HepG2 (cell line): ENCODE results near the gene ELOVL6. TPM values are rescaled to one million over a fixed set of nuclear protein-coding genes. Genes with fewer than 3 reads are reported as not detected.
A peak's percentile ranks its signal among the peaks of the same experiment; 100 is the strongest.

Experiments used
- ARID5B ChIP-seq: IDR thresholded peaks from 2 replicates; pipeline ENCODE4 v1.4.0; 2020; ENCODE audit warnings: mild to moderate bottlenecking, missing genetic modification reagents
- CEBPB ChIP-seq: IDR thresholded peaks from 2 replicates; pipeline ENCODE4 v1.6.1; 2011; ENCODE audit warnings: low read depth, low read length, improper control_type of control experiment, borderline replicate concordance
- CREM ChIP-seq, 2 experiments: sonication (generic) in 1 of 2; formaldehyde crosslinking in 1 of 2; IDR thresholded peaks; 2 replicates each; pipeline versions ENCODE4 v1.4.0 to v1.6.1; 2016 to 2020; ENCODE audit warnings: antibody characterized with exemption in 1 of 2, mild to moderate bottlenecking in 1 of 2, missing genetic modification reagents in 1 of 2
- DZIP1 ChIP-seq: sonication (generic); formaldehyde crosslinking; IDR thresholded peaks from 2 replicates; pipeline ENCODE4 v1.5.0; 2020; ENCODE audit warnings: mild to moderate bottlenecking, missing genetic modification reagents
- FOXJ3 ChIP-seq: sonication (generic); formaldehyde crosslinking; IDR thresholded peaks from 2 replicates; pipeline ENCODE4 v1.4.0; 2020; ENCODE audit warnings: missing genetic modification reagents, mild to moderate bottlenecking, borderline replicate concordance
- GFI1 ChIP-seq: sonication (generic); formaldehyde crosslinking; IDR thresholded peaks from 2 replicates; pipeline ENCODE4 v1.5.0; 2020; ENCODE audit warnings: missing genetic modification reagents, mild to moderate bottlenecking, borderline replicate concordance
- MLLT10 ChIP-seq: sonication (generic); formaldehyde crosslinking; IDR thresholded peaks from 2 replicates; pipeline ENCODE4 v1.4.0; 2020; ENCODE audit warnings: missing genetic modification reagents
- MXD3 ChIP-seq: IDR thresholded peaks from 2 replicates; pipeline ENCODE4 v1.6.1; 2016; ENCODE audit warnings: mild to moderate bottlenecking, missing biosample characterization, missing genetic modification reagents
- NFIC ChIP-seq: IDR thresholded peaks from 2 replicates; pipeline ENCODE4 v1.6.1; 2012; ENCODE audit warnings: mild to moderate bottlenecking, low read length, inconsistent platforms
- RARA ChIP-seq: IDR thresholded peaks from 2 replicates; pipeline ENCODE4 v1.6.1; 2016; ENCODE audit warnings: missing genetic modification reagents, missing compliant biosample characterization
- SOX13 ChIP-seq, 3 experiments: fragments of 450-650 bp in 1 of 3; sonication (generic) in 1 of 3; formaldehyde crosslinking in 1 of 3; IDR thresholded peaks in 2 of 3; conservative IDR thresholded peaks in 1 of 3; 2 replicates each; pipeline versions ENCODE4 v1.5.0 to v1.6.1; 2016 to 2020; ENCODE audit warnings: antibody characterized with exemption in 1 of 3, mild to moderate bottlenecking in 1 of 3, missing compliant biosample characterization in 1 of 3, missing genetic modification reagents in 1 of 3, moderate library complexity in 1 of 3
- SOX6 ChIP-seq, 2 experiments: fragments of 450-650 bp in 1 of 2; sonication (generic) in 1 of 2; formaldehyde crosslinking in 1 of 2; IDR thresholded peaks; 2 replicates each; pipeline versions ENCODE4 v1.4.0 to v1.6.1; 2017 to 2020; ENCODE audit warnings: antibody characterized with exemption in 1 of 2, mild to moderate bottlenecking in 1 of 2, missing genetic modification reagents in 1 of 2
- TGIF2 ChIP-seq: IDR thresholded peaks from 2 replicates; pipeline ENCODE4 v1.6.1; 2016; ENCODE audit warnings: control low read depth, missing compliant biosample characterization
- THRA ChIP-seq: sonication (generic); formaldehyde crosslinking; IDR thresholded peaks from 2 replicates; pipeline ENCODE4 v1.4.0; 2020; ENCODE audit warnings: missing genetic modification reagents, borderline replicate concordance
- ZGPAT ChIP-seq: IDR thresholded peaks from 2 replicates; pipeline ENCODE4 v1.6.1; 2016; ENCODE audit warnings: mild to moderate bottlenecking
- ZNF362 ChIP-seq: sonication (generic); formaldehyde crosslinking; IDR thresholded peaks from 2 replicates; pipeline ENCODE4 v1.4.0; 2020; ENCODE audit warnings: missing genetic modification reagents, mild to moderate bottlenecking, borderline replicate concordance
- ZSCAN29 ChIP-seq: sonication (generic); formaldehyde crosslinking; conservative IDR thresholded peaks from 2 replicates; pipeline ENCODE4 v1.4.0; 2020; ENCODE audit warnings: mild to moderate bottlenecking, missing genetic modification reagents
- polyA plus RNA-seq, 8 experiments: library from polyadenylated mRNA; depleted of rRNA in 3 of 8; stranded (reverse) in 7 of 8; unstranded in 1 of 8; fragments of >200 nt; fragmentation: Illumina TruSeq in 4 of 8; extraction: Trizol in 4 of 8; gene quantifications; 2 replicates each; pipeline versions ENCODE4 v1.2.1 to v1.2.3, GENCODE V29; 2011 to 2016; ENCODE audit warnings: low read depth in 4 of 8, missing spikeins in 1 of 8, mixed read lengths in 1 of 8; ENCODE audit not compliant: insufficient read depth in 1 of 8
- total RNA-seq, 5 experiments: library from RNA; depleted of rRNA; stranded (reverse); fragments of >200 nt; fragmentation: Illumina TruSeq; extraction: Trizol; gene quantifications; 2 replicates each; pipeline ENCODE4 v1.2.3, GENCODE V29; 2016; ENCODE audit warnings: low read depth in 1 of 5

ELOVL6 gene
- total and polyA plus RNA-seq, 2 of the 13 experiments (the other 11 are each of a cell fraction or from before 2014, with no cell fraction given), result 14.1 to 23.2 TPM

- TF ChIP-seq MXD3 (CRISPR knock-in tag) (no peak), TGIF2 (CRISPR knock-in tag) (no peak), FOXJ3 (CRISPR knock-in tag) (peak; percentile 39; the same call in 1 of the 2 replicates), DZIP1 (no peak), ZSCAN29 (CRISPR knock-in tag) (no peak), ZNF362 (peak; percentile 68; the same call in 1 of the 2 replicates), GFI1 (CRISPR knock-in tag) (peak; percentile 74), SOX13 (IDR thresholded peaks at IDR 0.05) (no peak), SOX13 (CRISPR knock-in tag; conservative IDR thresholded peaks at IDR 0.05 in 1 of 2, IDR thresholded peaks at IDR 0.05 in 1 of 2) (peak in 1 of 2 experiments; percentile 66; a peak in 2 of 4 replicates), ARID5B (CRISPR knock-in tag) (peak; percentile 81), ZGPAT (peak; percentile 34; the same call in 1 of the 2 replicates), THRA (CRISPR knock-in tag) (peak; percentile 21; the same call in 1 of the 2 replicates), CEBPB (peak; percentile 83), MLLT10 (CRISPR knock-in tag) (no peak), NFIC (no peak), RARA (CRISPR knock-in tag) (peak; percentile 58), SOX6 (IDR thresholded peaks at IDR 0.05) (no peak), SOX6 (CRISPR knock-in tag; IDR thresholded peaks at IDR 0.05) (peak; percentile 75), CREM (IDR thresholded peaks at IDR 0.05) (peak; percentile 33; the same call in 1 of the 2 replicates), CREM (CRISPR knock-in tag; IDR thresholded peaks at IDR 0.05) (no peak)
These were observed 134.1 kb downstream of the ELOVL6 start (continued) for GRCh38 chr4:110064295-110064694.
